Astrocyte of the spinal cord (primary cell): ENCODE data around the gene DLK2.

Experiments used
- DNase-seq: peaks from one replicate; pipeline ENCODE4 v3.0.0; 2011; ENCODE audit warnings: low read depth, low spot score
- H3K4me3 ChIP-seq: 2 replicates; pipeline ENCODE4 v1.5.1; 2011; ENCODE audit warnings: low read depth, mild to moderate bottlenecking, low read length, moderate library complexity
- CTCF ChIP-seq: IDR thresholded peaks from 2 replicates; pipeline ENCODE4 v1.5.1; 2012; ENCODE audit warnings: low read depth, mild to moderate bottlenecking, low read length, inconsistent platforms
- in situ Hi-C: cut with HindIII; loops from 2 replicates; pipeline ENCODE4 v1.10.0; 2017; ENCODE audit warnings: low sequenced_read_pairs

DLK2 gene

GRCh38 chr6:43436577-43437282 lies 18.6 kb downstream of the DLK2 start:
- no peak for TF ChIP-seq CTCF
- in situ Hi-C loops: no loop called here
- peak; percentile 77 for DNase-seq

GRCh38 chr6:43435682-43436437 lies 19.5 kb downstream of the DLK2 start:
- in situ Hi-C loops: no loop called here
- no peak overlapping the region for H3K4me3 ChIP-seq
- no peak for TF ChIP-seq CTCF
- no peak for DNase-seq

More at GRCh38 chr6:43436577-43437282, 18.6 kb downstream of the DLK2 start:
- no peak overlapping the region for H3K4me3 ChIP-seq

- no peak overlapping the region for H3K4me3 ChIP-seq
- in situ Hi-C loops: no loop called here
- TF ChIP-seq CTCF: no peak
- no peak for DNase-seq
Observed at GRCh38 chr6:43434943-43435342, 20.4 kb downstream of the DLK2 start.

GRCh38 chr6:43434001-43434840 lies 21.1 kb downstream of the DLK2 start:
- no peak for TF ChIP-seq CTCF
- no peak overlapping the region for H3K4me3 ChIP-seq
- no peak for DNase-seq
- in situ Hi-C loops: no loop called here

- no peak overlapping the region for H3K4me3 ChIP-seq
- DNase-seq: no peak
- in situ Hi-C loops: no loop called here
- TF ChIP-seq CTCF: no peak
Observed at GRCh38 chr6:43433148-43433547, 22.2 kb downstream of the DLK2 start.

GRCh38 chr6:43432009-43432945 lies 23.1 kb downstream of the DLK2 start:
- H3K4me3 ChIP-seq: no peak overlapping the region
- in situ Hi-C loops: no loop called here
- no peak for DNase-seq
- TF ChIP-seq CTCF: no peak
